ENCODE measurements around the gene MDM2. TPM values are rescaled to one million over a fixed set of nuclear protein-coding genes. Genes with fewer than 3 reads are reported as not detected.

Gene MDM2
- total RNA-seq, 1 experiment from 2014 or later, result 159 TPM

DNA sequence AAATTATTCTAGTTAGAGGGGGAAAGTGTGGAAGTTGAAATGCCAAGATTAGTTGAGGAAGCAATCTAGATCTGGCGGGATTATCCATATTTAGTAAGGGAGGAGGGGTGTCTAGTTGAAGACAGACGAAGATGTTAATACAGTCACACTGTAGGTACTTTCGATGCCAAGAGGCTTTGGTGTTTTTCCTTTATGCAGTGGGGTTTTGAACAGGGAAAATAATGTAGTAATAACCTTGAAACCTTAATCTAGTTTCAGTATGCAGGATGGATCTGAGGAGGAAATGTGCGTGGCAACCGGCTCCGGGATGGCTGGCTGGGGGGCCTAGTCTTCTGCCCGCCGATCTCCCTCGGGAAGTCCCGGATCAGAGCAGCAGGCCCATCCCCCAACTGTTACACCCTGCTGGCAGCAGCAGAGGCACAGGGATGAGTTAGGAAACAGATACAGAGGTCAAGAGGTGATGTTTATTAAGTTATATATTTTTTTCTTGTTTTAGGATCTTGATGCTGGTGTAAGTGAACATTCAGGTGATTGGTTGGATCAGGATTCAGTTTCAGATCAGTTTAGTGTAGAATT lies 27.4 kb downstream of the MDM2 start:
- no peak overlapping the region for H4K5ac ChIP-seq (ENCODE audit: insufficient read length, low read depth, low read length)
- no peak overlapping the region for H2BK12ac ChIP-seq (ENCODE audit: insufficient read length, low read depth, low read length)
- no peak overlapping the region for H2BK120ac ChIP-seq (ENCODE audit: low read depth, low read length, poor library complexity, severe bottlenecking)
- DNase-seq, result no peak
- Mint-ChIP-seq H3K27ac (peak overlapping the region in 1 of 3 experiments; percentile 75; a peak in 2 of 7 replicates), H3K9me3 (no peaks in the 10 kb centered on the region), H3K36me3 (ENCODE audit: insufficient read depth in 1 of 3, low read depth in 3 of 3) (peaks cover 30 to 81% (median 61%) of the 10 kb centered on the region in 3 experiments), H3K4me1 (peaks cover 7 to 27% of the 10 kb centered on the region in 2 experiments), H3K27me3 (ENCODE audit: low read depth) (no peaks in the 10 kb centered on the region), H3K4me3 (no peak overlapping the region)
- H4K8ac ChIP-seq (replicated peaks; ENCODE audit: insufficient read length, low read depth, low read length), result no peak overlapping the region
- no peak overlapping the region for H2BK5ac ChIP-seq (ENCODE audit: insufficient read length, low read length)
- H3K79me2 ChIP-seq (ENCODE audit: insufficient read depth, low read length), result no peaks in the 10 kb centered on the region
- H2AFZ ChIP-seq (ENCODE audit: low read length), result no peak overlapping the region
- H3K27me3 ChIP-seq (ENCODE audit: insufficient read depth, low read length), result no peaks in the 10 kb centered on the region
- no peak overlapping the region for H3K14ac ChIP-seq (ENCODE audit: insufficient read depth, low read length)
- no peak overlapping the region for H3K4ac ChIP-seq (ENCODE audit: low read depth, low read length)
- WGBS (ENCODE audit: extremely low coverage, insufficient read length, low lambda C conversion rate), result no CpG with 5 or more reads among the region's 10 CpGs
- H3K23ac ChIP-seq (ENCODE audit: insufficient read length, low read depth, low read length), result no peak overlapping the region
- TF ChIP-seq, protein P1, sequence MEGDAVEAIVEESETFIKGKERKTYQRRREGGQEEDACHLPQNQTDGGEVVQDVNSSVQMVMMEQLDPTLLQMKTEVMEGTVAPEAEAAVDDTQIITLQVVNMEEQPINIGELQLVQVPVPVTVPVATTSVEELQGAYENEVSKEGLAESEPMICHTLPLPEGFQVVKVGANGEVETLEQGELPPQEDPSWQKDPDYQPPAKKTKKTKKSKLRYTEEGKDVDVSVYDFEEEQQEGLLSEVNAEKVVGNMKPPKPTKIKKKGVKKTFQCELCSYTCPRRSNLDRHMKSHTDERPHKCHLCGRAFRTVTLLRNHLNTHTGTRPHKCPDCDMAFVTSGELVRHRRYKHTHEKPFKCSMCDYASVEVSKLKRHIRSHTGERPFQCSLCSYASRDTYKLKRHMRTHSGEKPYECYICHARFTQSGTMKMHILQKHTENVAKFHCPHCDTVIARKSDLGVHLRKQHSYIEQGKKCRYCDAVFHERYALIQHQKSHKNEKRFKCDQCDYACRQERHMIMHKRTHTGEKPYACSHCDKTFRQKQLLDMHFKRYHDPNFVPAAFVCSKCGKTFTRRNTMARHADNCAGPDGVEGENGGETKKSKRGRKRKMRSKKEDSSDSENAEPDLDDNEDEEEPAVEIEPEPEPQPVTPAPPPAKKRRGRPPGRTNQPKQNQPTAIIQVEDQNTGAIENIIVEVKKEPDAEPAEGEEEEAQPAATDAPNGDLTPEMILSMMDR (conservative IDR thresholded peaks at IDR 0.05), result no peak
- no peaks in the 10 kb centered on the region for H4K20me1 ChIP-seq (ENCODE audit: control insufficient read depth, insufficient read depth, insufficient read length)
- no peak overlapping the region for H3K4me2 ChIP-seq (ENCODE audit: insufficient read depth, insufficient read length, low read length)
- H3K4me1 ChIP-seq (ENCODE audit: insufficient read depth, low read length), result no peaks in the 10 kb centered on the region
- H3K23me2 ChIP-seq (ENCODE audit: insufficient read length, low read depth, low read length, poor library complexity, severe bottlenecking), result no peaks in the 10 kb centered on the region
- no peak overlapping the region for H3K18ac ChIP-seq (ENCODE audit: insufficient read length, low read depth, low read length)
- H3K9ac ChIP-seq (ENCODE audit: extremely low read depth, insufficient read length, low read length), result no peak overlapping the region
- no peaks in the 10 kb centered on the region for H3K79me1 ChIP-seq (ENCODE audit: insufficient read depth, low read depth, low read length, poor library complexity, severe bottlenecking)
- no peak overlapping the region for H2AK5ac ChIP-seq (ENCODE audit: insufficient read length, low read length)
- H3K56ac ChIP-seq (ENCODE audit: insufficient read length, low read depth, low read length), result no peak overlapping the region
- no peak overlapping the region for H3T11ph ChIP-seq (ENCODE audit: low read length)
- no peak overlapping the region for H4K91ac ChIP-seq (ENCODE audit: insufficient read length, low read depth, low read length)
- H3K27ac ChIP-seq (ENCODE audit: insufficient read length, low read depth, low read length), result no peak overlapping the region
- H2BK15ac ChIP-seq (ENCODE audit: low read depth, low read length), result no peak overlapping the region
- no peak overlapping the region for H2BK20ac ChIP-seq (ENCODE audit: low read depth, low read length, poor library complexity, severe bottlenecking)
- H3K9me3 ChIP-seq (ENCODE audit: control insufficient read depth, low read depth, low read length), result no peaks in the 10 kb centered on the region
